ENCODE results near the gene TMEM63C. TPM values are rescaled to one million over a fixed set of nuclear protein-coding genes. Genes with fewer than 3 reads are reported as not detected.

Gene TMEM63C
- total RNA-seq: 1 to 10 TPM; 3.3 to 3.6 TPM

GRCh38 chr14:77181603-77182437 is at the start of gene TMEM63C:
Gene TMEM63C, plus strand, starts transcription at chr14:77181798. Its CDS starts 37,016 bp downstream, at chr14:77218814.
- DNase-seq (peak; percentile 85), ATAC-seq (peak; percentile 93)
- Mint-ChIP-seq H3K27me3 (peaks cover 18% of the 10 kb centered on the region), H3K9me3 (no peaks in the 10 kb centered on the region), H3K4me3 (peak within 1 kb of the TSS; percentile 70), H3K36me3 (ENCODE audit: low read depth) (no peaks in the 10 kb centered on the region), H3K4me1 (ENCODE audit: low read depth) (peaks cover 27% of the 10 kb centered on the region), H3K27ac (peak within 1 kb of the TSS; percentile 15)
- TF ChIP-seq CTCF (IDR thresholded peaks at IDR 0.05): no peak
- ChIA-PET POLR2A (no interaction called here), CTCF (interaction anchor here (1.2 to 1.5 kb wide), 2 partner anchors 11 to 134 kb away, joined by 3 read pairs; no protein-coding TSS in a partner anchor)
- intact Hi-C loops (cut with micrococcal nuclease): no loop called here

GRCh38 chr14:77131871-77132486 is 49.6 kb upstream of the TMEM63C start:
- no peak for DNase-seq
- no peak for TF ChIP-seq CTCF (IDR thresholded peaks at IDR 0.05)
- H3K4me1 Mint-ChIP-seq (ENCODE audit: low read depth): no peaks in the 10 kb centered on the region
- no peak for ATAC-seq
- no peak overlapping the region for H3K4me3 Mint-ChIP-seq
- H3K27me3 Mint-ChIP-seq: peaks cover 38% of the 10 kb centered on the region
- no peaks in the 10 kb centered on the region for H3K36me3 Mint-ChIP-seq (ENCODE audit: low read depth)
- ChIA-PET CTCF (interaction anchor here (1.3 kb wide), 1 partner anchor 11 kb away, joined by 3 read pairs; no protein-coding TSS in a partner anchor), POLR2A (no interaction called here)
- no peak overlapping the region for H3K27ac Mint-ChIP-seq
- H3K9me3 Mint-ChIP-seq: no peaks in the 10 kb centered on the region
- intact Hi-C loops (cut with micrococcal nuclease): no loop called here

- intact Hi-C loops (cut with micrococcal nuclease): no loop called here
- CTCF ChIA-PET: interaction anchor here (1.0 to 4.5 kb wide), 10 partner anchors 8 to 182 kb away, joined by 3 to 32 read pairs (median 6); no protein-coding TSS in a partner anchor
- no peak overlapping the region for H3K27ac Mint-ChIP-seq
- H3K4me1 Mint-ChIP-seq (ENCODE audit: low read depth): no peaks in the 10 kb centered on the region
- no peak overlapping the region for H3K4me3 Mint-ChIP-seq
- no peak for TF ChIP-seq CTCF (IDR thresholded peaks at IDR 0.05)
- H3K36me3 Mint-ChIP-seq (ENCODE audit: low read depth): no peaks in the 10 kb centered on the region
- DNase-seq (peak; percentile 81), ATAC-seq (peak; percentile 96)
- POLR2A ChIA-PET: interaction anchor here (1.0 to 1.5 kb wide), 2 partner anchors 12 to 77 kb away, joined by 3 read pairs; no protein-coding TSS in a partner anchor
- H3K9me3 Mint-ChIP-seq: no peaks in the 10 kb centered on the region
- peaks cover 47% of the 10 kb centered on the region for H3K27me3 Mint-ChIP-seq
These were observed 47.8 kb upstream of the TMEM63C start for GRCh38 chr14:77133720-77134338.

GRCh38 chr14:77139022-77139421 is 42.6 kb upstream of the TMEM63C start:
- Mint-ChIP-seq H3K27ac (no peak overlapping the region), H3K9me3 (no peaks in the 10 kb centered on the region), H3K27me3 (peaks cover 60% of the 10 kb centered on the region), H3K4me3 (no peak overlapping the region), H3K36me3 (ENCODE audit: low read depth) (no peaks in the 10 kb centered on the region), H3K4me1 (ENCODE audit: low read depth) (peaks cover 14% of the 10 kb centered on the region)
- ChIA-PET CTCF (no interaction called here), POLR2A (no interaction called here)
- ATAC-seq: no peak
- no peak for DNase-seq
- intact Hi-C loops (cut with micrococcal nuclease): no loop called here
- no peak for TF ChIP-seq CTCF (IDR thresholded peaks at IDR 0.05)

Data from activated CD8-positive, alpha-beta T cell treated with anti-CD3 and anti-CD28 coated beads for 36 hours (primary cell).